Smooth muscle cell (in vitro differentiated cells): ENCODE results near the gene GORASP2. TPM values are rescaled to one million over a fixed set of nuclear protein-coding genes. Genes with fewer than 3 reads are reported as not detected.

ENCODE experiments used
- DNase-seq: peaks from one replicate; lab custom pipeline; 2025; ENCODE audit not compliant: unreplicated experiment; lab: John Stamatoyannopoulos, UW
- H2AFZ ChIP-seq: fragments of 200-600 bp; sonication (generic); 2 replicates; pipeline ENCODE4 v1.6.0; 2016; ENCODE audit warnings: antibody characterized with exemption, low read depth, mild to moderate bottlenecking
- H3F3A ChIP-seq: fragments of 200-600 bp; sonication (generic); 2 replicates; pipeline ENCODE4 v1.6.0; 2017; ENCODE audit warnings: antibody characterized with exemption, low read depth
- H3K27ac ChIP-seq: fragments of 200-600 bp; sonication (generic); 2 replicates; pipeline ENCODE4 v1.5.1; 2016; ENCODE audit warnings: low read depth, mild to moderate bottlenecking
- H3K27me3 ChIP-seq: fragments of 200-600 bp; sonication (generic); 2 replicates; pipeline ENCODE4 v1.6.1; 2016; ENCODE audit warnings: low read depth, mild to moderate bottlenecking
- H3K36me3 ChIP-seq: fragments of 200-600 bp; sonication (generic); 2 replicates; pipeline ENCODE4 v1.5.1; 2016; ENCODE audit warnings: low read depth
- H3K4me1 ChIP-seq: fragments of 200-600 bp; sonication (generic); 2 replicates; pipeline ENCODE4 v1.5.1; 2016; ENCODE audit warnings: low read depth
- H3K4me2 ChIP-seq: fragments of 200-600 bp; sonication (generic); 2 replicates; pipeline ENCODE4 v1.6.0; 2016; ENCODE audit warnings: mild to moderate bottlenecking
- H3K4me3 ChIP-seq: fragments of 200-600 bp; sonication (generic); 2 replicates; pipeline ENCODE4 v1.5.1; 2016; ENCODE audit warnings: mild to moderate bottlenecking
- H3K79me2 ChIP-seq: fragments of 200-600 bp; sonication (generic); 2 replicates; pipeline ENCODE4 v1.6.0; 2016; ENCODE audit warnings: low read depth, mild to moderate bottlenecking
- H3K9ac ChIP-seq: fragments of 200-600 bp; sonication (generic); 2 replicates; pipeline ENCODE4 v1.6.0; 2016; ENCODE audit warnings: low read depth
- H3K9me3 ChIP-seq: fragments of 200-600 bp; sonication (generic); replicated peaks from 2 replicates; pipeline ENCODE4 v1.5.1; 2016; ENCODE audit warnings: low read depth
- H4K20me1 ChIP-seq: fragments of 200-600 bp; sonication (generic); 2 replicates; pipeline ENCODE4 v1.6.0; 2016; ENCODE audit warnings: low read depth
- CTCF ChIP-seq: fragments of 200-600 bp; sonication (generic); IDR thresholded peaks from 2 replicates; pipeline ENCODE4 v1.5.1; 2017; ENCODE audit warnings: borderline replicate concordance, mild to moderate bottlenecking, antibody characterized with exemption; ENCODE audit not compliant: insufficient read depth, poor library complexity, severe bottlenecking
- WGBS: methylation state at CpG from one replicate; pipeline ENCODE4 v1.1.7; 2016; ENCODE audit warnings: low lambda C conversion rate; 5-methylcytosine and 5-hydroxymethylcytosine counted together
- polyA plus RNA-seq: library from polyadenylated mRNA; unstranded; fragments of >200 nt; fragmentation: Nextera tagmentation; extraction: Ambion mirVana; gene quantifications from 2 replicates; pipeline ENCODE4 v1.2.1, GENCODE V29; 2016
- total RNA-seq: library from RNA; depleted of rRNA; stranded (reverse); fragments of >200 nt; gene quantifications from 2 replicates; pipeline ENCODE4 v1.2.3, GENCODE V29; 2014

Gene GORASP2
- total and polyA plus RNA-seq, 2 experiments from 2014 or later, result 66.2 to 123 TPM

DNA sequence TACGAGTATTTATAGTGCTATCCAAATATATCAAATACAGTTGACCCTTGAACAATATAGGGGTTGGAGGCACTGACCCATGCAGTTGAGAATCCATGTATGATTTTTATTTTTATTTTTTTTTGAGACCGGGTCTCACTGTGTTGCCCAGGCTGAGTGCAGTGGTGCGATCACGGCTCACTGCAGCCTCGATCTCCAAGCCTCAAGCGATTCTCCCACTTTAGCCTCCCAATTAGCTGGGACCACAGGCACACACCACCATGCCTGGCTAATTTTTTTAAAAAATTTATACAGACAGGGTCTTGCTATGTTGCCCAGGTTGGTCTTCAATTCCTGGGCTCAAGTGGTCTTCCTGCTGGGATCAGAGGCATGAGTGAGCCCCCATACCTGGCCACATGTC, 70.6 kb downstream of the GORASP2 start:
- H3K79me2 ChIP-seq, result no peaks in the 10 kb centered on the region
- H3K27me3 ChIP-seq, result no peaks in the 10 kb centered on the region
- no peak overlapping the region for H2AFZ ChIP-seq
- H3K9ac ChIP-seq, result no peak overlapping the region
- no peak overlapping the region for H3K4me3 ChIP-seq
- no peak for TF ChIP-seq CTCF
- no peaks in the 10 kb centered on the region for H4K20me1 ChIP-seq
- no peak for DNase-seq
- peaks cover 5% of the 10 kb centered on the region for H3K36me3 ChIP-seq
- H3K9me3 ChIP-seq, result no peaks in the 10 kb centered on the region
- H3K4me2 ChIP-seq, result no peak overlapping the region
- H3F3A ChIP-seq, result no peaks in the 10 kb centered on the region
- H3K27ac ChIP-seq, result no peak overlapping the region
- 98% methylated on average over 6 of the region's 6 CpGs for WGBS
- no peaks in the 10 kb centered on the region for H3K4me1 ChIP-seq

GRCh38 chr2:171004363-171004762, 75.3 kb downstream of the GORASP2 start:
- 93% methylated on average over 2 of the region's 2 CpGs for WGBS
- peaks cover 5% of the 10 kb centered on the region for H3K36me3 ChIP-seq

GRCh38 chr2:171004833-171005232, 75.8 kb downstream of the GORASP2 start:
- peaks cover 5% of the 10 kb centered on the region for H3K36me3 ChIP-seq
- H3K27me3 ChIP-seq, result no peaks in the 10 kb centered on the region
- H3K4me1 ChIP-seq, result peaks cover 7% of the 10 kb centered on the region
- H3K27ac ChIP-seq, result no peak overlapping the region
- no peaks in the 10 kb centered on the region for H3F3A ChIP-seq
- H3K4me2 ChIP-seq, result no peak overlapping the region
- H2AFZ ChIP-seq, result no peak overlapping the region
- no peaks in the 10 kb centered on the region for H4K20me1 ChIP-seq
- WGBS, result 85% methylated on average over 2 of the region's 2 CpGs
- no peaks in the 10 kb centered on the region for H3K79me2 ChIP-seq
- H3K9me3 ChIP-seq, result no peaks in the 10 kb centered on the region
- no peak overlapping the region for H3K4me3 ChIP-seq
- DNase-seq, result no peak
- no peak overlapping the region for H3K9ac ChIP-seq
- TF ChIP-seq CTCF, result no peak

More at GRCh38 chr2:171004363-171004762, 75.3 kb downstream of the GORASP2 start:
- H3K4me3 ChIP-seq, result no peak overlapping the region
- peaks cover 7% of the 10 kb centered on the region for H3K4me1 ChIP-seq
- no peaks in the 10 kb centered on the region for H3F3A ChIP-seq
- H4K20me1 ChIP-seq, result no peaks in the 10 kb centered on the region
- H3K27me3 ChIP-seq, result no peaks in the 10 kb centered on the region
- no peak overlapping the region for H2AFZ ChIP-seq
- H3K9me3 ChIP-seq, result no peaks in the 10 kb centered on the region
- no peak for TF ChIP-seq CTCF
- H3K27ac ChIP-seq, result no peak overlapping the region
- no peaks in the 10 kb centered on the region for H3K79me2 ChIP-seq
- H3K9ac ChIP-seq, result no peak overlapping the region
- no peak for DNase-seq
- no peak overlapping the region for H3K4me2 ChIP-seq

DNA sequence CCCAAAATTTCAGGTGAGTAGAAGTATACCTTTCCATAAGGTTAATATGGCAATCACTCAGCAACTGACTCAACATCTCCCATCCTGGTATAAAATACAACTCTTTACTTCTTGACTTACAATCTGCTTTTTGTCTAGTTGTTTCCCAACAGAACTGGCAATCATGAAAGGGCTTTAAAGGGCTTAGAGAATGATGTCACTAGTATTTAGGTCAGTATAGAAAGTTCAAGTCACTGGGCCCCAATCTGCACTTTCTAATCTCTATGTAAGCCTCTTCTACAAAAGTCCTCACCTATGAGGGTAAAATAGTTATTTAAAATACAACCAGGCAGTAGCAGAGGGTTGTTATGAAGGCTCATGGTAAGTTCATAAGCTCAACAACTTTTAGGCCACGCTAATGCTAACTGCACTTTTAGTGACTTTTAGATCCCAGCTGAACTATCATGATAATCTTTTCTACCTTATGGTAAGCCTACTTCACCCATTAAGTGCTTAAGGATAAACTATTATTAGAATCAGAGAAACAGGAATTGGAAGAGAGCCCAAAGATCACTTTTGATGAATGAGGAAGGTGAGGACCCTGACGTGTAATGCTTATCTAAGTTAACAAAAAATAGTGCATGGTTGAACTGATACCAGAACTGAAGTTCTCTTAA, 79.6 kb downstream of the GORASP2 start:
- no peak for DNase-seq
- no peak for TF ChIP-seq CTCF
- H4K20me1 ChIP-seq, result no peaks in the 10 kb centered on the region
- peak overlapping the region; percentile 12 for H3K4me2 ChIP-seq
- H3F3A ChIP-seq, result no peaks in the 10 kb centered on the region
- H3K9me3 ChIP-seq, result no peaks in the 10 kb centered on the region
- H2AFZ ChIP-seq, result no peak overlapping the region
- peaks cover 1% of the 10 kb centered on the region for H3K36me3 ChIP-seq
- 55% methylated on average over 2 of the region's 2 CpGs for WGBS
- H3K79me2 ChIP-seq, result no peaks in the 10 kb centered on the region
- no peak overlapping the region for H3K4me3 ChIP-seq
- H3K27me3 ChIP-seq, result no peaks in the 10 kb centered on the region
- H3K27ac ChIP-seq, result peak overlapping the region; percentile 21
- no peak overlapping the region for H3K9ac ChIP-seq
- peaks cover 7% of the 10 kb centered on the region for H3K4me1 ChIP-seq
